ENCODE measurements around the gene ARG2. TPM values are rescaled to one million over a fixed set of nuclear protein-coding genes. Genes with fewer than 3 reads are reported as not detected.
A peak's percentile ranks its signal among the peaks of the same experiment; 100 is the strongest.

Gene ARG2
- total and polyA plus RNA-seq, 2 experiments from 2014 or later, result 29.0 to 35.0 TPM

- TF ChIP-seq EZH2phosphoT487 (IDR thresholded peaks at IDR 0.05; ENCODE audit: low read depth, severe bottlenecking, unreplicated experiment), result no peak
- TF ChIP-seq CTCF (IDR thresholded peaks at IDR 0.05; ENCODE audit: poor library complexity), result no peak
- no peak for TF ChIP-seq EZH2 (IDR thresholded peaks at IDR 0.05; ENCODE audit: borderline replicate concordance)
- Histone ChIP-seq H3K9me3 (ENCODE audit: low read depth) (no peaks in the 10 kb centered on the region), H4K20me1 (ENCODE audit: insufficient read depth, poor library complexity, severe bottlenecking) (no peaks in the 10 kb centered on the region), H3K27ac (no peak overlapping the region), H3K4me3 (no peak overlapping the region), H2AFZ (no peak overlapping the region), H3K36me3 (replicated peaks; ENCODE audit: insufficient read depth, low read depth) (no peaks in the 10 kb centered on the region), H3K4me1 (ENCODE audit: insufficient read depth) (no peaks in the 10 kb centered on the region), H3K9me2 (replicated peaks; ENCODE audit: insufficient read depth) (no peaks in the 10 kb centered on the region), H3K27me3 (no peaks in the 10 kb centered on the region), H3K79me2 (no peaks in the 10 kb centered on the region), H3K4me2 (no peak overlapping the region)
- no peak for DNase-seq (ENCODE audit: low spot score)
- 88% methylated on average over 5 of the region's 5 CpGs for WGBS (ENCODE audit: low lambda C conversion rate, missing lambda C conversion rate)
Observed at GRCh38 chr14:67633451-67634147, 13.9 kb downstream of the ARG2 start.

- peak; percentile 23 for DNase-seq (ENCODE audit: low spot score)
- Histone ChIP-seq H3K79me2 (no peaks in the 10 kb centered on the region), H4K20me1 (ENCODE audit: insufficient read depth, poor library complexity, severe bottlenecking) (no peaks in the 10 kb centered on the region), H2AFZ (no peak overlapping the region), H3K27me3 (no peaks in the 10 kb centered on the region), H3K27ac (no peak overlapping the region), H3K36me3 (replicated peaks; ENCODE audit: insufficient read depth, low read depth) (no peaks in the 10 kb centered on the region), H3K4me3 (no peak overlapping the region), H3K9me3 (ENCODE audit: low read depth) (no peaks in the 10 kb centered on the region), H3K4me2 (no peak overlapping the region), H3K9me2 (replicated peaks; ENCODE audit: insufficient read depth) (no peaks in the 10 kb centered on the region), H3K4me1 (ENCODE audit: insufficient read depth) (no peaks in the 10 kb centered on the region)
- WGBS (ENCODE audit: low lambda C conversion rate, missing lambda C conversion rate), result 62% methylated on average over 3 of the region's 3 CpGs
- TF ChIP-seq EZH2phosphoT487 (IDR thresholded peaks at IDR 0.05; ENCODE audit: low read depth, severe bottlenecking, unreplicated experiment) (no peak), CTCF (IDR thresholded peaks at IDR 0.05; ENCODE audit: poor library complexity) (no peak), EZH2 (IDR thresholded peaks at IDR 0.05; ENCODE audit: borderline replicate concordance) (no peak)
Observed at GRCh38 chr14:67636361-67636919, 16.7 kb downstream of the ARG2 start.

GRCh38 chr14:67638642-67639041 is 18.9 kb downstream of the ARG2 start:
- no peak overlapping the region for H3K4me3 ChIP-seq
- H3K9me3 ChIP-seq (ENCODE audit: low read depth), result no peaks in the 10 kb centered on the region
- no peaks in the 10 kb centered on the region for H3K4me1 ChIP-seq (ENCODE audit: insufficient read depth)
- no peaks in the 10 kb centered on the region for H3K27me3 ChIP-seq
- no peaks in the 10 kb centered on the region for H4K20me1 ChIP-seq (ENCODE audit: insufficient read depth, poor library complexity, severe bottlenecking)
- no peak overlapping the region for H2AFZ ChIP-seq
- H3K36me3 ChIP-seq (replicated peaks; ENCODE audit: insufficient read depth, low read depth), result no peaks in the 10 kb centered on the region
- 96% methylated on average over 3 of the region's 3 CpGs for WGBS (ENCODE audit: low lambda C conversion rate, missing lambda C conversion rate)
- no peak for DNase-seq (ENCODE audit: low spot score)
- no peak for TF ChIP-seq EZH2 (IDR thresholded peaks at IDR 0.05; ENCODE audit: borderline replicate concordance)
- no peak for TF ChIP-seq EZH2phosphoT487 (IDR thresholded peaks at IDR 0.05; ENCODE audit: low read depth, severe bottlenecking, unreplicated experiment)
- no peak for TF ChIP-seq CTCF (IDR thresholded peaks at IDR 0.05; ENCODE audit: poor library complexity)
- H3K79me2 ChIP-seq, result no peaks in the 10 kb centered on the region
- no peak overlapping the region for H3K27ac ChIP-seq
- H3K4me2 ChIP-seq, result no peak overlapping the region
- H3K9me2 ChIP-seq (replicated peaks; ENCODE audit: insufficient read depth), result no peaks in the 10 kb centered on the region
